HG03342 (cell line): ENCODE measurements around the gene CHST9.
A peak's percentile ranks its signal among the peaks of the same experiment; 100 is the strongest.
"Not testable (repeated sequence)": the region's sequence is repeated elsewhere in the genome, so short reads cannot be mapped to it uniquely, and the experiment has no call there.

Experiments used
- ATAC-seq: cut with Tn5 transposase; IDR thresholded peaks from one replicate; pipeline ENCODE4 v1.9.1; 2021; ENCODE audit warnings: mild to moderate bottlenecking, moderate library complexity; ENCODE audit not compliant: unreplicated experiment

CHST9 gene

GRCh38 chr18:27108842-27109241 is 76.3 kb downstream of the CHST9 start:
- no peak for ATAC-seq

GRCh38 chr18:27104743-27105142 is 80.4 kb downstream of the CHST9 start:
- no peak for ATAC-seq

GRCh38 chr18:27094621-27095020 is 90.5 kb downstream of the CHST9 start:
- no peak for ATAC-seq

- ATAC-seq, result not testable (repeated sequence)
Observed at GRCh38 chr18:27093290-27093689, 91.8 kb downstream of the CHST9 start.

- ATAC-seq, result no peak
Observed at GRCh38 chr18:27081701-27082100, 103.4 kb downstream of the CHST9 start.

- ATAC-seq, result no peak
Observed at GRCh38 chr18:27075828-27076227, 109.3 kb downstream of the CHST9 start.

- ATAC-seq, result peak; percentile 93
Observed at GRCh38 chr18:27073404-27073830, 111.7 kb downstream of the CHST9 start.

- ATAC-seq, result no peak
Observed at GRCh38 chr18:27064673-27065072, 120.4 kb downstream of the CHST9 start.

- no peak for ATAC-seq
Observed at GRCh38 chr18:27062802-27063201, 122.3 kb downstream of the CHST9 start.

- ATAC-seq, result no peak
Observed at GRCh38 chr18:27061488-27062095, 123.5 kb downstream of the CHST9 start.

GRCh38 chr18:27057519-27058234 is 127.4 kb downstream of the CHST9 start:
- ATAC-seq, result no peak

GRCh38 chr18:27054926-27055325 is 130.2 kb downstream of the CHST9 start:
- no peak for ATAC-seq

GRCh38 chr18:27049969-27050368 is 135.1 kb downstream of the CHST9 start:
- no peak for ATAC-seq

GRCh38 chr18:27045342-27045741 is 139.8 kb downstream of the CHST9 start:
- no peak for ATAC-seq

GRCh38 chr18:27042177-27042576 is 142.9 kb downstream of the CHST9 start:
- ATAC-seq, result no peak

GRCh38 chr18:27040796-27041195 is 144.3 kb downstream of the CHST9 start:
- no peak for ATAC-seq

GRCh38 chr18:27033722-27034121 is 151.4 kb downstream of the CHST9 start:
- no peak for ATAC-seq

GRCh38 chr18:27030421-27030820 is 154.7 kb downstream of the CHST9 start:
- no peak for ATAC-seq

- ATAC-seq, result no peak
Observed at GRCh38 chr18:27022477-27022876, 162.6 kb downstream of the CHST9 start.

- no peak for ATAC-seq
Observed at GRCh38 chr18:27017901-27018500, 167.1 kb downstream of the CHST9 start.

- no peak for ATAC-seq
Observed at GRCh38 chr18:27014841-27015240, 170.3 kb downstream of the CHST9 start.

GRCh38 chr18:27010784-27011183 is 174.3 kb downstream of the CHST9 start:
- ATAC-seq, result no peak
